Measurements from ENCODE around the gene SETBP1. TPM values are rescaled to one million over a fixed set of nuclear protein-coding genes. Genes with fewer than 3 reads are reported as not detected.

The SETBP1 gene
- 10 to 100 TPM; 17.3 to 20.1 TPM for total RNA-seq
- 18.5 TPM for polyA plus RNA-seq (2013, experiment 1 of 2)
- polyA plus RNA-seq (2013, experiment 2 of 2): 16.6 TPM
- long read RNA-seq, experiment 1, partial matches to known transcripts: 0 of 6 reads
- long read RNA-seq, experiment 1, other reads (novel, unspliced or antisense): 6 of 6 reads
- long read RNA-seq, experiment 2, partial matches to known transcripts: 2 of 20 reads
- long read RNA-seq, experiment 2, other reads (novel, unspliced or antisense): 18 of 20 reads
- long read RNA-seq, experiment 3, partial matches to known transcripts: 0 of 3 reads
- long read RNA-seq, experiment 3, other reads (novel, unspliced or antisense): 3 of 3 reads
- long read RNA-seq, experiment 4, partial matches to known transcripts: 3 of 3 reads
- long read RNA-seq, experiment 4, other reads (novel, unspliced or antisense): 0 of 3 reads

DNA sequence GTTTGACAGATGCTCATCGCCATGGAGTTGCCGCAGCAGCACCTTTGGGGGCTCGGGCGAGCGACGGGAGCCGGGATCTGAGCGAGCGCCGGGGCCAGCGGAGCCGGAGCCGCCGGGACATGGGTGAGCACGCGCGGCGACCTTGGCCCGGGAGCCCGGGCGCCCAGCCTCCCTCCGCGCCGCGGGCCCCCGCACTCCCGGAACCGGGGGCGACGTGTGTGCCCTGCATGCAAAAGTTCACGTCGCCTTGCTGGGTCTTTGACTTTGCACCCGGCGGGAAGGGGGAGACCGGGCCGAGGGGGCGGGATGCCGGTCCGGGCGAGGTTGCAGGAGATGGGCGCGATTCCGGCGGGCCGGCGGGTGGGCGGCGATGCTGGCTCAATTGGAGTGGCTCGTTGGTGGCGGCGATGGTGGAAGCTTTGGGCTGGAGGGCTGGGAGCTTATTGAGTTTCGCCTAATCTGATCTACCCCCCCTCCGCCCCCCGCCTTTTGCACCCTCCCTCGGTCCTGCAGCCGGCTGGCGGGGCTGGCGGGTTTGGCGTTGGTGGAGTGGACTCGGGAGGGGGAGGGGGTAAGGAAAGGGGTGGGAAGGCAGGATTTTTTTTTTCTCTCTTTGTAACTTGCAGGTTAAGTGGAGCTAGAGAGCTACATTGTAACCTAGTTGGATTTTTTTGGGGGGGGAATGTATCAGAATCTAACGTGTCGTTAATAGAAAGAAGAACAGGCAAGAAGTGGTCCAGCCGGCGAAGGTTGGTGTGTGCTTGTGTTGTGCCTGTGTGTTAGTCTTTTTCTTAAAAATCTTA is at the start of gene SETBP1:
SETBP1 (plus strand) TSS at position 616 of the 803 bp plus-strand sequence. CDS start 20,459 bp downstream, outside the sequence.
- H3K27me3 ChIP-seq (ENCODE audit: control insufficient read depth, insufficient read depth, low read length, poor library complexity, severe bottlenecking): no peaks in the 10 kb centered on the region
- TF ChIP-seq CTCF (conservative IDR thresholded peaks at IDR 0.05): peak; percentile 11
- no peak within 1 kb of the TSS for H3K4me3 Mint-ChIP-seq
- 0% methylated on average over 9 to 63 of the region's 64 CpGs for WGBS, 2 experiments (ENCODE audit: insufficient coverage in 1 of 2, insufficient read length in 1 of 2)
- H3K36me3 ChIP-seq (ENCODE audit: control insufficient read depth, insufficient read depth, low read length): no peaks in the 10 kb centered on the region
- no peaks in the 10 kb centered on the region for H3K36me3 Mint-ChIP-seq (ENCODE audit: low read depth)
- H3K4me1 ChIP-seq (ENCODE audit: control insufficient read depth, insufficient read depth, low read length): peaks cover 19% of the 10 kb centered on the region
- H3K9me3 ChIP-seq (ENCODE audit: control insufficient read depth, low read length): no peaks in the 10 kb centered on the region
- peaks cover 16% of the 10 kb centered on the region for H3K4me1 Mint-ChIP-seq
- H3K9ac ChIP-seq (ENCODE audit: extremely low read depth, low read length, poor library complexity, severe bottlenecking): peak within 1 kb of the TSS; percentile 48
- H3K27ac Mint-ChIP-seq: peak within 1 kb of the TSS; percentile 82
- peak; percentile 88 for DNase-seq
- peaks cover 10% of the 10 kb centered on the region for H3K27me3 Mint-ChIP-seq (ENCODE audit: insufficient read depth)
- peak within 1 kb of the TSS; percentile 90 for H3K4me3 ChIP-seq (ENCODE audit: low read length)
- H3K9me3 Mint-ChIP-seq: no peaks in the 10 kb centered on the region
- H3K27ac ChIP-seq (ENCODE audit: low read depth, low read length): peak within 1 kb of the TSS; percentile 80

GRCh38 chr18:44632469-44633145 is 48.1 kb upstream of the SETBP1 start:
- TF ChIP-seq CTCF (conservative IDR thresholded peaks at IDR 0.05): no peak
- DNase-seq: no peak
- no peaks in the 10 kb centered on the region for H3K9me3 ChIP-seq (ENCODE audit: control insufficient read depth, low read length)
- H3K4me3 Mint-ChIP-seq: no peak overlapping the region
- no peak overlapping the region for H3K27ac ChIP-seq (ENCODE audit: low read depth, low read length)
- H3K9ac ChIP-seq (ENCODE audit: extremely low read depth, low read length, poor library complexity, severe bottlenecking): no peak overlapping the region
- WGBS, 2 experiments (ENCODE audit: insufficient coverage in 1 of 2, insufficient read length in 1 of 2): 96% methylated on average over 3 of the region's 3 CpGs; no CpG with 5 or more reads in 1 of the 2 experiments
- no peaks in the 10 kb centered on the region for H3K36me3 Mint-ChIP-seq (ENCODE audit: low read depth)
- no peaks in the 10 kb centered on the region for H3K36me3 ChIP-seq (ENCODE audit: control insufficient read depth, insufficient read depth, low read length)
- H3K4me1 ChIP-seq (ENCODE audit: control insufficient read depth, insufficient read depth, low read length): peaks cover 5% of the 10 kb centered on the region
- no peak overlapping the region for H3K4me3 ChIP-seq (ENCODE audit: low read length)
- no peaks in the 10 kb centered on the region for H3K9me3 Mint-ChIP-seq
- peaks cover 13% of the 10 kb centered on the region for H3K27me3 ChIP-seq (ENCODE audit: control insufficient read depth, insufficient read depth, low read length, poor library complexity, severe bottlenecking)
- peaks cover 10% of the 10 kb centered on the region for H3K4me1 Mint-ChIP-seq
- H3K27ac Mint-ChIP-seq: no peak overlapping the region
- peaks cover 15% of the 10 kb centered on the region for H3K27me3 Mint-ChIP-seq (ENCODE audit: insufficient read depth)

DNA sequence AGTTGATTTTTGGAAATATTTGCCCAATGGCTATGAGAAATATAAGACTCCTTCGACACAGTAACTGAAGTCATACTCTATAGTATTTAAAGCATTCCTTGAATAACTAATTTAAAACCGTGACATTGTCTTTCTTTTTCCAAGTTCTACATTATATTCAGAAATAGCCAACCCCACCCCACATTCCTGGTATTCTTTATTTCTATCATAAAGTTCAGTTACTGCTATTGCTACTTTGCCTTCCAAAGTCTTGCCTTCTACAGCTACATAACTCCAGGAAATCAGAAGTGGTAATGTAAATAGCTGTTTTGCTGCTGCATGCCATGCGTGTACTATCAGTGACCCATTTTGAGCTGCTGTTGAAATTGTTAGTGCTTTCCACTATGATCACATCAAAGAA is 45.1 kb upstream of the SETBP1 start:
- H3K27me3 ChIP-seq (ENCODE audit: control insufficient read depth, insufficient read depth, low read length, poor library complexity, severe bottlenecking): no peaks in the 10 kb centered on the region
- 100% methylated on average over 2 to 3 of the region's 3 CpGs for WGBS, 2 experiments (ENCODE audit: insufficient coverage in 1 of 2, insufficient read length in 1 of 2)
- H3K4me3 ChIP-seq (ENCODE audit: low read length): no peak overlapping the region
- H3K9me3 ChIP-seq (ENCODE audit: control insufficient read depth, low read length): no peaks in the 10 kb centered on the region
- H3K9me3 Mint-ChIP-seq: no peaks in the 10 kb centered on the region
- H3K27ac Mint-ChIP-seq: no peak overlapping the region
- no peak overlapping the region for H3K27ac ChIP-seq (ENCODE audit: low read depth, low read length)
- peaks cover 14% of the 10 kb centered on the region for H3K4me1 Mint-ChIP-seq
- H3K4me3 Mint-ChIP-seq: no peak overlapping the region
- no peak for TF ChIP-seq CTCF (conservative IDR thresholded peaks at IDR 0.05)
- no peak for DNase-seq
- no peaks in the 10 kb centered on the region for H3K36me3 Mint-ChIP-seq (ENCODE audit: low read depth)
- peaks cover 5% of the 10 kb centered on the region for H3K4me1 ChIP-seq (ENCODE audit: control insufficient read depth, insufficient read depth, low read length)
- peaks cover 6% of the 10 kb centered on the region for H3K27me3 Mint-ChIP-seq (ENCODE audit: insufficient read depth)
- H3K36me3 ChIP-seq (ENCODE audit: control insufficient read depth, insufficient read depth, low read length): no peaks in the 10 kb centered on the region
- H3K9ac ChIP-seq (ENCODE audit: extremely low read depth, low read length, poor library complexity, severe bottlenecking): no peak overlapping the region

Measured in endodermal cell (in vitro differentiated cells).